ENCODE data around the gene RSPH9. TPM values are rescaled to one million over a fixed set of nuclear protein-coding genes. Genes with fewer than 3 reads are reported as not detected.
"Not testable (repeated sequence)": the region's sequence is repeated elsewhere in the genome, so short reads cannot be mapped to it uniquely, and the experiment has no call there.

RSPH9 gene
- total and polyA plus RNA-seq, 4 donors = 0.13 to 0.75 (median 0.38) TPM

DNA sequence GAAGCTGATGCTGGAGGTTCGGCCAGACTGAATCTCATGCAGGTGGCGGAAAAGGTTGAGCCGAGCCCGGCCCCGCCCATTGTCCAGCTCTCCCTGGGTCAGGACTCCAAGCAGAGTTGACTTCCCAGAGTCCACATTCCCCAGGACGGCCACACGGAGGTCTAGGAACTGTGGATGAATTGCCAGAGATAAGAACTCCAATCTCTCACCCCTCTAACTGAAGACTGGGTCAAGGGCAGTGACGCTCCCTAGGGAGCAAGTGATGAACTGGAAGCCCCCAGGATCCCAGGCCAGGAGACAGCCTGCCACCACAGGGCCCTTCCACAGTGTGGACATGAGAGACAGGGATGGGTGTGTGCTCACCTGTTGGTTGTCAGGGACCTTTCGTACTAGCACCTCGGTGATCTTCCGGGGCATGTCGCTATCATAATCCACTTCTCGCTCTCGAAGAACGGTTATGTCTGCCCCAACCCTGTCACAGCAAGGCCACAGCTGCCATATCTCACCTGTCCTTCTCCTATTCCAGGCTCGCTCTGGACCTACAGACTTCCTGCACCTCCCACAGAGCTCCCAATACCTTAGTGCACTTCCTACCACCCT is 19.3 kb upstream of the RSPH9 start:
- Histone ChIP-seq H3K27me3 (ENCODE audit: control insufficient read depth in 1 of 2, insufficient read depth in 2 of 2, low read length in 1 of 2) (no peaks in the 10 kb centered on the region), H3K4me1 (ENCODE audit: control insufficient read depth in 1 of 2, insufficient read depth in 2 of 2, low read length in 2 of 2) (peaks cover 0 to 3% of the 10 kb centered on the region in 2 donors), H3K9me3 (ENCODE audit: control insufficient read depth, low read length) (no peaks in the 10 kb centered on the region), H3K27ac (ENCODE audit: low read depth in 1 of 2, low read length in 2 of 2) (no peak overlapping the region), H3K36me3 (ENCODE audit: control insufficient read depth in 1 of 2, insufficient read depth in 2 of 2, low read length in 1 of 2) (peaks cover 0 to 2% of the 10 kb centered on the region in 2 donors), H3K4me3 (ENCODE audit: low read length in 2 of 2) (no peak overlapping the region)
- intact Hi-C loops (cut with DNase I) = no loop called here
- WGBS, 2 donors = 92 to 94% methylated on average over 16 of the region's 16 CpGs
- ATAC-seq (ENCODE audit: low FRiP score) = no peak
- DNase-seq = no peak

- Histone ChIP-seq H3K36me3 (ENCODE audit: control insufficient read depth in 1 of 2, insufficient read depth in 2 of 2, low read length in 1 of 2) (peaks cover 0 to 2% of the 10 kb centered on the region in 2 donors), H3K4me1 (ENCODE audit: control insufficient read depth in 1 of 2, insufficient read depth in 2 of 2, low read length in 2 of 2) (peaks cover 0 to 3% of the 10 kb centered on the region in 2 donors), H3K27ac (ENCODE audit: low read depth in 1 of 2, low read length in 2 of 2) (peak overlapping the region in 1 of 2 donors; percentile 61), H3K27me3 (ENCODE audit: control insufficient read depth in 1 of 2, insufficient read depth in 2 of 2, low read length in 1 of 2) (no peaks in the 10 kb centered on the region), H3K4me3 (ENCODE audit: low read length in 2 of 2) (no peak overlapping the region), H3K9me3 (ENCODE audit: control insufficient read depth, low read length) (no peaks in the 10 kb centered on the region)
- DNase-seq = peak; percentile 84 to 90
- 57 to 61% methylated on average over 5 of the region's 5 CpGs for WGBS, 2 donors
- ATAC-seq (ENCODE audit: low FRiP score) = peak; percentile 30
- intact Hi-C loops (cut with DNase I) = no loop called here
Measured at GRCh38 chr6:43627008-43627825, 17.6 kb upstream of the RSPH9 start.

- Histone ChIP-seq H3K36me3 (ENCODE audit: control insufficient read depth in 1 of 2, insufficient read depth in 2 of 2, low read length in 1 of 2) (no peaks in the 10 kb centered on the region), H3K4me1 (ENCODE audit: control insufficient read depth in 1 of 2, insufficient read depth in 2 of 2, low read length in 2 of 2) (peaks cover 0 to 3% of the 10 kb centered on the region in 2 donors), H3K27ac (ENCODE audit: low read depth in 1 of 2, low read length in 2 of 2) (peak overlapping the region; percentile 32 to 39), H3K9me3 (ENCODE audit: control insufficient read depth, low read length) (no peaks in the 10 kb centered on the region), H3K27me3 (ENCODE audit: control insufficient read depth in 1 of 2, insufficient read depth in 2 of 2, low read length in 1 of 2) (no peaks in the 10 kb centered on the region), H3K4me3 (ENCODE audit: low read length in 2 of 2) (peak overlapping the region; percentile 40 to 70)
- WGBS, 2 donors = 0 to 1% methylated on average over 25 of the region's 25 CpGs
- DNase-seq (peak in 1 of 2 donors; percentile 72), ATAC-seq (ENCODE audit: low FRiP score) (no peak)
- intact Hi-C loops (cut with DNase I) = no loop called here
Measured at GRCh38 chr6:43628393-43629103, 16.3 kb upstream of the RSPH9 start.

DNA sequence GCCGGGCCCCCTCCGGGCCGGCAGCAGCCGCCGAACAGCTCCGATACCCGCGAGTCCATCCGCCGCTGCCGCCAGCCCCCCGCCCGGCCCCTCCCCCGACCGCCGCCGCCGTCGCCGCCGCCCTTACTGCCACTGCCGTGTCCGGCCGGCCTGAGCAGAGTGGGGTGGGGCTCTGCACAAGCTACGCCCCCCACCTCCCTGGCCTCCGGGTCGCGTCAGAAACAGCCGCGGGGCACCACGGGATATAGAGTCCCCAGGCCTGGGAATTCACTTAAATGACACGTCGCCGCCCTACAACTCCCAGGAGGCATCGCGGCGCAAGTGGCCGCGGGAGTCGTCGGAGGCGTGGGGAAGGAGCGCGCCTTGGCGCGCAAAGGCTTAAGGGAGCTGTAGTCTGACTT is 15.7 kb upstream of the RSPH9 start, which contains the start of gene GTPBP2:
GTPBP2 (minus strand) TSS at position 161 of the 401 bp plus-strand sequence; CDS start at position 59, 102 bp downstream.
- intact Hi-C loops (cut with DNase I) = no loop called here
- WGBS, 2 donors = 0% methylated on average over 35 to 46 of the region's 46 CpGs
- Histone ChIP-seq H3K9me3 (ENCODE audit: control insufficient read depth, low read length) (no peaks in the 10 kb centered on the region), H3K4me1 (ENCODE audit: control insufficient read depth in 1 of 2, insufficient read depth in 2 of 2, low read length in 2 of 2) (peaks cover 0 to 3% of the 10 kb centered on the region in 2 donors), H3K27me3 (ENCODE audit: control insufficient read depth in 1 of 2, insufficient read depth in 2 of 2, low read length in 1 of 2) (no peaks in the 10 kb centered on the region), H3K4me3 (ENCODE audit: low read length in 2 of 2) (peak within 1 kb of the TSS; percentile 52 to 70), H3K27ac (ENCODE audit: low read depth in 1 of 2, low read length in 2 of 2) (peak within 1 kb of the TSS; percentile 88 to 89), H3K36me3 (ENCODE audit: control insufficient read depth in 1 of 2, insufficient read depth in 2 of 2, low read length in 1 of 2) (no peaks in the 10 kb centered on the region)
- peak; percentile 99 for DNase-seq
- peak; percentile 96 for ATAC-seq (ENCODE audit: low FRiP score)

DNA sequence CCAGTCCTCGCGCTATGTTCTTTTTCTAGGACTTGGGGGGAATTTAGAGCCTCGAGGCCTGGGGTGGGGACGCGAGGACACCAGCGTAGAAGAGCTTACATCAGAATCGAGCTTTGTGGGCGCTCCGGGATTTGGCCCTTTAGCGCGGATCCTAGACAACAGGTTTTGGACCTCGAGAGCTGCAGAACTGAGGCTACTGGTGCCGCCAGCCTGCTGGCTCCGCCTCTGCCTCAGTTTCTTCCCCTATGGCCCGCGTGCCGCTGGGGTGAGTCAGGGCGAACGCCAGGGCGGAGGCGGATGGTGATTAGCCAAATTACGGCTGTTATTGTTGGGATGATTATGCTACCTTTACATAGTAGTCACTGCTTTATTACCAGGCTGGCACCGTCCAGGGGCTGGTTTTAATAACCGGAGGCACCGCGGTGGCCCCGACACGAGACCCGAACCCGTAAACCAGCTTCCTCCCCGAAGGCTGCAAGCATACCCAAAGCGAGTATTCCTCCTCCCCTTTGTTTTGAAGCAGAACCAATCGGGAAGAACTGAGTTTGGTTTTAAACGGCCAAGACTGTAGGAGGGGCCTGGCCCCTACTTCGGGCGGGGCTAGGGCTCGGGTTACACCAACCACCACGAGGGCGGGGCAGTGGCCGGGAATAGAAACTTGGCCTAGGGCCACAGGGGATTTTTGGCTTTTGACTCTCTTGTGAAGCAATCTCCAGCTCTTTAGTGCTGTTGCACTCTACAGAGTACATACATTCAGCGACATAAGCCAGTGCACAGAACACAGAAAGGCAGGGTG is 15.1 kb upstream of the RSPH9 start:
- Histone ChIP-seq H3K27me3 (ENCODE audit: control insufficient read depth in 1 of 2, insufficient read depth in 2 of 2, low read length in 1 of 2) (no peaks in the 10 kb centered on the region), H3K9me3 (ENCODE audit: control insufficient read depth, low read length) (no peaks in the 10 kb centered on the region), H3K27ac (ENCODE audit: low read depth in 1 of 2, low read length in 2 of 2) (peak overlapping the region; percentile 88 to 89), H3K4me3 (ENCODE audit: low read length in 2 of 2) (peak overlapping the region; percentile 52 to 69), H3K36me3 (ENCODE audit: control insufficient read depth in 1 of 2, insufficient read depth in 2 of 2, low read length in 1 of 2) (no peaks in the 10 kb centered on the region), H3K4me1 (ENCODE audit: control insufficient read depth in 1 of 2, insufficient read depth in 2 of 2, low read length in 2 of 2) (peaks cover 0 to 3% of the 10 kb centered on the region in 2 donors)
- peak; percentile 94 for ATAC-seq (ENCODE audit: low FRiP score)
- intact Hi-C loops (cut with DNase I) = no loop called here
- peak; percentile 96 to 97 for DNase-seq
- 0% methylated on average over 40 to 41 of the region's 41 CpGs for WGBS, 2 donors

- Histone ChIP-seq H3K9me3 (ENCODE audit: control insufficient read depth, low read length) (no peaks in the 10 kb centered on the region), H3K4me3 (ENCODE audit: low read length in 2 of 2) (no peak overlapping the region), H3K27ac (ENCODE audit: low read depth in 1 of 2, low read length in 2 of 2) (no peak overlapping the region), H3K4me1 (ENCODE audit: control insufficient read depth in 1 of 2, insufficient read depth in 2 of 2, low read length in 2 of 2) (peaks cover 0 to 3% of the 10 kb centered on the region in 2 donors), H3K27me3 (ENCODE audit: control insufficient read depth in 1 of 2, insufficient read depth in 2 of 2, low read length in 1 of 2) (no peaks in the 10 kb centered on the region), H3K36me3 (ENCODE audit: control insufficient read depth in 1 of 2, insufficient read depth in 2 of 2, low read length in 1 of 2) (no peaks in the 10 kb centered on the region)
- WGBS, 2 donors = 96 to 98% methylated on average over 1 of the region's 1 CpG
- no peak for ATAC-seq (ENCODE audit: low FRiP score)
- DNase-seq = no peak
- intact Hi-C loops (cut with DNase I) = no loop called here
Measured at GRCh38 chr6:43630980-43631619, 13.7 kb upstream of the RSPH9 start.

DNA sequence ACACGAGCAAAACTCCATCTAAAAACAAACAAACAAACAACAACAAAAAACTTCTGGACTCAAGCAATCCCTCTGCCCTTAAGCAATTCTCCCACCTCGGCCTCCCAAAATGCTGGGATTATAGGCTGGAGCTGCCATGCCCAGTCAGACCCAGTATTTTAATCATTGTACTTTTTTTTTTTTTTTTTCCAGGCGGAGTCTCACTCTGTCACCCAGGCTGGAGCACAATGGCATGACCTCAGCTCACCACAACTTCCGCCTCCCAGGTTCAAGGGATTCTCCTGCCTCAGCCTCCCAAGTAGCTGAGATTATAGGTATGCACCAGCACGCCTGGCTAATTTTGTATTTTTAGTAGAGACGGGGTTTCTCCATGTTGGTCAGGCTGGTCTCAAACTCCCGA is 11.8 kb upstream of the RSPH9 start:
- 85 to 92% methylated on average over 7 of the region's 7 CpGs for WGBS, 2 donors
- H3K36me3 ChIP-seq (ENCODE audit: control insufficient read depth in 1 of 2, insufficient read depth in 2 of 2, low read length in 1 of 2); intact Hi-C loops (cut with DNase I); H3K4me3 ChIP-seq (ENCODE audit: low read length in 2 of 2); H3K9me3 ChIP-seq (ENCODE audit: control insufficient read depth, low read length); H3K27me3 ChIP-seq (ENCODE audit: control insufficient read depth in 1 of 2, insufficient read depth in 2 of 2, low read length in 1 of 2); ATAC-seq (ENCODE audit: low FRiP score); H3K27ac ChIP-seq (ENCODE audit: low read depth in 1 of 2, low read length in 2 of 2); H3K4me1 ChIP-seq (ENCODE audit: control insufficient read depth in 1 of 2, insufficient read depth in 2 of 2, low read length in 2 of 2): not testable (repeated sequence)
- DNase-seq = peak in 1 of 2 donors; percentile 31
